Endothelial cell of umbilical vein (primary cell): ENCODE data around the gene EVX1. TPM values are rescaled to one million over a fixed set of nuclear protein-coding genes. Genes with fewer than 3 reads are reported as not detected.

Source experiments
- BruUV-seq: library from RNA; stranded (reverse); fragments of 400-500 nt; replicated peaks from 2 replicates; lab custom pipeline; 2021; lab: Mats Ljungman, UMichigan
- CTCF ChIA-PET: fragments of 300-600, 350-600 bp; sonication (Branson Sonifier 250); formaldehyde crosslinking; loops from one replicate; lab custom pipeline; 2021; ENCODE audit warnings: antibody characterized with exemption, inconsistent platforms; lab: Charles Lee
- POLR2A ChIA-PET: fragments of 300-600, 350-600 bp; sonication (Branson Sonifier 250); formaldehyde crosslinking; loops from one replicate; lab custom pipeline; 2021; ENCODE audit warnings: antibody characterized with exemption, inconsistent platforms; lab: Charles Lee
- DNase-seq: peaks from one replicate; pipeline ENCODE4 v3.0.0-alpha.2; 2011; ENCODE audit warnings: low read depth, low spot score
- FAIRE-seq: peaks from 2 replicates; lab custom pipeline; 2011; peaks lifted over from hg19 to GRCh38; lab: Jason Lieb, UNC
- H2AFZ ChIP-seq: 2 replicates; pipeline ENCODE4 v1.6.0; 2012; ENCODE audit warnings: low read depth, low read length, control low read depth, inconsistent platforms
- H3K27ac ChIP-seq: 2 replicates; pipeline ENCODE4 v1.5.1; 2011; ENCODE audit warnings: low read depth, mild to moderate bottlenecking, control low read depth, low read length, moderate library complexity; ENCODE audit not compliant: insufficient read depth
- H3K27me3 ChIP-seq, 2 experiments: 2 replicates each; pipeline versions ENCODE4 v1.6.0 to v1.6.1; 2011; ENCODE audit warnings: low read length in 2 of 2, mixed read lengths in 1 of 2; ENCODE audit not compliant: control insufficient read depth in 2 of 2, insufficient read depth in 2 of 2
- H3K36me3 ChIP-seq, 2 experiments: 2 replicates in 1 of 2; 3 replicates in 1 of 2; pipeline ENCODE4 v1.5.1; 2011; ENCODE audit warnings: low read length in 2 of 2, mild to moderate bottlenecking in 1 of 2, moderate library complexity in 1 of 2; ENCODE audit not compliant: control insufficient read depth in 2 of 2, insufficient read depth in 2 of 2; ENCODE audit errors: extremely low read depth in 1 of 2
- H3K4me1 ChIP-seq: 3 replicates; pipeline ENCODE4 v1.5.1; 2011; ENCODE audit warnings: mild to moderate bottlenecking, low read length; ENCODE audit not compliant: control insufficient read depth, insufficient read depth; ENCODE audit errors: extremely low read depth
- H3K4me2 ChIP-seq: 2 replicates; pipeline ENCODE4 v1.6.1; 2011; ENCODE audit warnings: low read length, control low read depth, mixed read lengths; ENCODE audit not compliant: insufficient read depth
- H3K4me3 ChIP-seq, 3 experiments: fragments of 200-600 bp in 1 of 3; sonication (generic), shearing (Covaris generic) in 1 of 3; replicated peaks in 1 of 3; 2 replicates each; pipeline ENCODE4 v1.5.1; 2011 to 2016; ENCODE audit warnings: control low read depth in 3 of 3, low read length in 3 of 3, mild to moderate bottlenecking in 2 of 3, inconsistent platforms in 1 of 3, low read depth in 1 of 3, moderate library complexity in 1 of 3; ENCODE audit not compliant: insufficient read depth in 1 of 3
- H3K79me2 ChIP-seq: 2 replicates; pipeline ENCODE4 v1.6.0; 2012; ENCODE audit warnings: low read length, inconsistent platforms; ENCODE audit not compliant: control insufficient read depth, insufficient read depth
- H3K9ac ChIP-seq: replicated peaks from 2 replicates; pipeline ENCODE3; 2011; ENCODE audit warnings: low read length, control low read depth; ENCODE audit not compliant: insufficient read depth; ENCODE audit errors: extremely low read depth
- H3K9me1 ChIP-seq: replicated peaks from 3 replicates; pipeline ENCODE4 v1.6.0; 2011; ENCODE audit warnings: mild to moderate bottlenecking, low read length; ENCODE audit not compliant: control insufficient read depth, insufficient read depth; ENCODE audit errors: extremely low read depth
- H3K9me3 ChIP-seq: replicated peaks from 2 replicates; pipeline ENCODE4 v1.5.1; 2012; ENCODE audit warnings: low read length, inconsistent platforms; ENCODE audit not compliant: control insufficient read depth, insufficient read depth
- H4K20me1 ChIP-seq: replicated peaks from 2 replicates; pipeline ENCODE3; 2011; ENCODE audit warnings: mild to moderate bottlenecking, low read length; ENCODE audit not compliant: control insufficient read depth, insufficient read depth; ENCODE audit errors: extremely low read depth
- EZH2 ChIP-seq: IDR thresholded peaks from 2 replicates; pipeline ENCODE4 v1.6.1; 2012; ENCODE audit warnings: borderline replicate concordance, low read depth, mild to moderate bottlenecking, moderate library complexity, low read length, inconsistent platforms; ENCODE audit not compliant: severe bottlenecking
- MAX ChIP-seq: IDR thresholded peaks from 2 replicates; pipeline ENCODE4 v1.6.1; 2011; ENCODE audit not compliant: insufficient read depth, insufficient read length
- MYC ChIP-seq: IDR thresholded peaks from one replicate; pipeline ENCODE4 v1.6.1; 2011; ENCODE audit warnings: mild to moderate bottlenecking, low read depth, low read length
- POLR2A ChIP-seq: IDR thresholded peaks from 2 replicates; pipeline ENCODE4 v1.6.1; 2012; ENCODE audit warnings: low read depth, mild to moderate bottlenecking, control low read depth, low read length
- POLR2AphosphoS5 ChIP-seq: IDR thresholded peaks from 2 replicates; pipeline ENCODE4 v1.6.1; 2012; ENCODE audit warnings: low read depth, mild to moderate bottlenecking, control low read depth, low read length, moderate library complexity; ENCODE audit not compliant: insufficient read depth
- dilution Hi-C: fragments of 300-500 bp; cut with MboI; formaldehyde crosslinking; loops from one replicate; pipeline ENCODE4 v1.15.0; 2019; ENCODE audit warnings: low sequenced_read_pairs; ENCODE audit not compliant: extremely low pct_ligation_motif_present
- intact Hi-C: fragments of 100-400 bp; cut with micrococcal nuclease; formaldehyde crosslinking; loops from one replicate; pipeline ENCODE4 v1.10.0; 2022
- polyA plus RNA-seq, 4 experiments: library from polyadenylated mRNA; depleted of rRNA in 3 of 4; stranded (reverse) in 3 of 4; unstranded in 1 of 4; fragments of >200 nt; gene quantifications; 2 replicates each; pipeline versions ENCODE4 v1.2.1 to v1.2.3, GENCODE V29; 2011 to 2012; ENCODE audit warnings: missing spikeins in 1 of 4
- total RNA-seq: library from RNA; stranded (reverse); gene quantifications from 2 replicates; pipeline ENCODE4 v1.2.3, GENCODE V29; 2021

EVX1 gene
- total and polyA plus RNA-seq, 2 donors (not counting 3 experiments of a cell fraction or from before 2014, with no cell fraction given): not detected

- ChIA-PET CTCF (interaction anchor here (0.7 to 1.5 kb wide), 4 partner anchors 15 to 43 kb away, joined by 3 to 6 read pairs (median 4); no protein-coding TSS in a partner anchor), POLR2A (no interaction called here)
- H3K27ac ChIP-seq: no peak overlapping the region
- H3K79me2 ChIP-seq: no peaks in the 10 kb centered on the region
- H3K9ac ChIP-seq: no peak overlapping the region
- no peak for TF ChIP-seq POLR2AphosphoS5
- no peak for TF ChIP-seq MAX
- TF ChIP-seq POLR2A: no peak
- no peak for TF ChIP-seq MYC
- TF ChIP-seq EZH2: peak; percentile 96
- intact Hi-C loops (loop anchor here (2.0 kb wide), 1 partner anchor 39 kb away; the partner anchor contains the start of gene HOXA13), dilution Hi-C loops (no loop called here)
- peaks cover 12% of the 10 kb centered on the region for H3K4me1 ChIP-seq
- peaks cover 79 to 87% of the 10 kb centered on the region in 2 experiments for H3K27me3 ChIP-seq
- H2AFZ ChIP-seq: no peak overlapping the region
- no TSS peak for BruUV-seq
- H3K9me3 ChIP-seq: no peaks in the 10 kb centered on the region
- FAIRE-seq (no peak), DNase-seq (no peak)
- H4K20me1 ChIP-seq: no peaks in the 10 kb centered on the region
- H3K4me3 ChIP-seq: no peak overlapping the region
- no peaks in the 10 kb centered on the region for H3K9me1 ChIP-seq
- H3K4me2 ChIP-seq: no peak overlapping the region
- H3K36me3 ChIP-seq: no peaks in the 10 kb centered on the region
These were observed 3.1 kb upstream of the EVX1 start for GRCh38 chr7:27239387-27240014.

GRCh38 chr7:27240015-27240731 lies 2.4 kb upstream of the EVX1 start:
- Histone ChIP-seq H3K9me3 (no peaks in the 10 kb centered on the region), H3K4me3 (no peak overlapping the region), H3K4me2 (no peak overlapping the region), H4K20me1 (no peaks in the 10 kb centered on the region), H3K9me1 (no peaks in the 10 kb centered on the region), H3K9ac (no peak overlapping the region), H2AFZ (no peak overlapping the region), H3K27me3 (peaks cover 86 to 94% of the 10 kb centered on the region in 2 experiments), H3K36me3 (no peaks in the 10 kb centered on the region), H3K79me2 (no peaks in the 10 kb centered on the region), H3K27ac (no peak overlapping the region), H3K4me1 (peaks cover 12% of the 10 kb centered on the region)
- FAIRE-seq: no peak
- ChIA-PET CTCF (interaction anchor here (0.7 to 1.4 kb wide), 3 partner anchors 14 to 44 kb away, joined by 3 to 6 read pairs (median 3); no protein-coding TSS in a partner anchor), POLR2A (no interaction called here)
- no peak for DNase-seq
- intact Hi-C loops (no loop called here), dilution Hi-C loops (no loop called here)
- TF ChIP-seq EZH2: peak; percentile 92
- TF ChIP-seq MAX: no peak
- BruUV-seq: no TSS peak
